Lower leg skin (tissue), 3 donors: ENCODE results near the gene WDR38.

Experiments used
- CTCF ChIP-seq, 3 donors: fragments of 450-650 bp; IDR thresholded peaks; one replicate each; pipeline ENCODE4 v1.5.1; 2016; ENCODE audit warnings: antibody characterized with exemption in 3 of 3, mild to moderate bottlenecking in 3 of 3, moderate library complexity in 2 of 3
- POLR2A ChIP-seq, 2 donors: fragments of 450-650 bp; IDR thresholded peaks; one replicate each; pipeline ENCODE4 v1.6.1; 2016 to 2017; ENCODE audit warnings: antibody characterized with exemption in 2 of 2, mild to moderate bottlenecking in 1 of 2, moderate library complexity in 1 of 2

GRCh38 chr9:124871156-124871561 lies 17.9 kb downstream of the WDR38 start:
- TF ChIP-seq CTCF (IDR thresholded peaks at IDR 0.05): no peak
- no peak for TF ChIP-seq POLR2A (IDR thresholded peaks at IDR 0.05)
